ENCODE measurements around the gene EXOC3L2.
"Not testable (repeated sequence)": the region's sequence is repeated elsewhere in the genome, so short reads cannot be mapped to it uniquely, and the experiment has no call there.

The EXOC3L2 gene

GRCh38 chr19:45254044-45254531 lies 8.9 kb upstream of the EXOC3L2 start:
- peak; percentile 19 for DNase-seq

- DNase-seq: no peak
Observed at GRCh38 chr19:45253396-45254027, 8.3 kb upstream of the EXOC3L2 start.

- DNase-seq: no peak
Observed at GRCh38 chr19:45251452-45252354, 6.5 kb upstream of the EXOC3L2 start.

- DNase-seq: peak; percentile 63
Observed at GRCh38 chr19:45250832-45251451, 5.7 kb upstream of the EXOC3L2 start, which contains the start of gene MARK4. Gene MARK4 (plus strand): TSS chr19:45251271. CDS start chr19:45251589, 318 bp downstream.

GRCh38 chr19:45250216-45250831 lies 5.1 kb upstream of the EXOC3L2 start:
- no peak for DNase-seq

- DNase-seq: no peak
Observed at GRCh38 chr19:45249261-45250033, 4.2 kb upstream of the EXOC3L2 start.

GRCh38 chr19:45247136-45247535 lies 1.9 kb upstream of the EXOC3L2 start:
- no peak for DNase-seq

GRCh38 chr19:45245826-45246225 lies 619 bp upstream of the EXOC3L2 start:
- no peak for DNase-seq

- DNase-seq: no peak
Observed at GRCh38 chr19:45244133-45244794, 943 bp downstream of the EXOC3L2 start.

- DNase-seq: no peak
Observed at GRCh38 chr19:45243144-45243732, 2.0 kb downstream of the EXOC3L2 start.

- DNase-seq: no peak
Observed at GRCh38 chr19:45238556-45238955, 6.7 kb downstream of the EXOC3L2 start.

- no peak for DNase-seq
Observed at GRCh38 chr19:45235485-45235884, 9.7 kb downstream of the EXOC3L2 start.

GRCh38 chr19:45234089-45234869 lies 10.9 kb downstream of the EXOC3L2 start:
- no peak for DNase-seq

GRCh38 chr19:45231891-45232290 lies 13.3 kb downstream of the EXOC3L2 start:
- DNase-seq: no peak

- not testable (repeated sequence) for DNase-seq
Observed at GRCh38 chr19:45229056-45229455, 16.2 kb downstream of the EXOC3L2 start.

GRCh38 chr19:45224645-45225044 lies 20.6 kb downstream of the EXOC3L2 start:
- DNase-seq: no peak

GRCh38 chr19:45223879-45224278 lies 21.3 kb downstream of the EXOC3L2 start:
- DNase-seq: no peak

GRCh38 chr19:45222724-45223123 lies 22.5 kb downstream of the EXOC3L2 start:
- no peak for DNase-seq

GRCh38 chr19:45218911-45219743 lies 26.1 kb downstream of the EXOC3L2 start:
- DNase-seq: no peak

Measured in activated naive CD4-positive, alpha-beta T cell treated with anti-CD3 and anti-CD28 coated beads, Interleukin-2, amount 50 U/mL, for 16 hours (primary cell).